B cell (primary cell): Measurements from ENCODE around the gene HEXIM2. TPM values are rescaled to one million over a fixed set of nuclear protein-coding genes. Genes with fewer than 3 reads are reported as not detected.
"Not testable (repeated sequence)": the region's sequence is repeated elsewhere in the genome, so short reads cannot be mapped to it uniquely, and the experiment has no call there.

ENCODE experiments used
- ATAC-seq: fragments of 200-7000 bp; cut with Tn5 transposase; one replicate; pipeline ENCODE4 v1.10.0; 2021; ENCODE audit warnings: low read depth, mild to moderate bottlenecking, moderate number of reproducible peaks, moderate library complexity
- CTCF ChIA-PET: fragments of 350-600 bp; sonication (Branson Sonifier 250); formaldehyde crosslinking; loops from one replicate; lab custom pipeline; 2021; ENCODE audit warnings: antibody characterized with exemption, inconsistent platforms; lab: Charles Lee
- POLR2A ChIA-PET: fragments of 350-600 bp; sonication (Branson Sonifier 250); formaldehyde crosslinking; loops from one replicate; lab custom pipeline; 2021; ENCODE audit warnings: antibody characterized with exemption; lab: Charles Lee
- DNase-seq: peaks from one replicate; pipeline ENCODE4 v3.0.0; 2013
- H2AFZ ChIP-seq: 2 replicates; pipeline ENCODE4 v1.6.1; 2012; ENCODE audit warnings: mild to moderate bottlenecking, low read depth, low read length; ENCODE audit not compliant: insufficient read depth, poor library complexity, severe bottlenecking
- H3K27ac ChIP-seq, 2 donors: 1 replicate in 1 of 2; 2 replicates in 1 of 2; pipeline ENCODE4 v1.5.1; 2012 to 2013; ENCODE audit warnings: low read length in 2 of 2, mild to moderate bottlenecking in 2 of 2, moderate library complexity in 1 of 2
- H3K27me3 ChIP-seq, 4 experiments: fragments of 200-600 bp in 1 of 4; sonication (generic) in 1 of 4; replicated peaks in 1 of 4; 1 replicate in 2 of 4; 2 replicates in 2 of 4; pipeline versions ENCODE4 v1.6.1 to v1.7.0; 2013 to 2016; ENCODE audit warnings: low read length in 3 of 4, mild to moderate bottlenecking in 2 of 4, mixed read lengths in 1 of 4, moderate library complexity in 1 of 4; ENCODE audit not compliant: insufficient read depth in 4 of 4, control insufficient read depth in 3 of 4; ENCODE audit errors: control extremely low read depth in 1 of 4
- H3K36me3 ChIP-seq, 2 experiments: replicated peaks in 1 of 2; 1 replicate in 1 of 2; 2 replicates in 1 of 2; pipeline versions ENCODE4 v1.6.1 to v1.7.1; 2013; ENCODE audit warnings: low read length in 1 of 2; ENCODE audit not compliant: insufficient read depth in 2 of 2, control insufficient read depth in 1 of 2; ENCODE audit errors: control extremely low read depth in 1 of 2, extremely low read depth in 1 of 2
- H3K4me1 ChIP-seq, 2 donors: fragments of 200-600 bp in 1 of 2; sonication (generic) in 1 of 2; 1 replicate in 1 of 2; 2 replicates in 1 of 2; pipeline versions ENCODE4 v1.5.1 to v1.6.1; 2013 to 2017; ENCODE audit warnings: low read length in 2 of 2; ENCODE audit not compliant: control insufficient read depth in 2 of 2, insufficient read depth in 2 of 2
- H3K4me2 ChIP-seq: replicated peaks from 2 replicates; pipeline ENCODE3; 2012; ENCODE audit warnings: mild to moderate bottlenecking, low read depth, low read length; ENCODE audit not compliant: poor library complexity, severe bottlenecking
- H3K4me3 ChIP-seq, 5 experiments: fragments of 200-600 bp in 1 of 5; sonication (generic) in 1 of 5; 1 replicate in 3 of 5; 2 replicates in 2 of 5; pipeline versions ENCODE4 v1.5.1 to v1.7.0; 2011 to 2016; ENCODE audit warnings: low read length in 4 of 5, mild to moderate bottlenecking in 4 of 5, low read depth in 2 of 5, control low read depth in 1 of 5, moderate library complexity in 1 of 5; ENCODE audit not compliant: insufficient read depth in 1 of 5; ENCODE audit errors: control extremely low read depth in 1 of 5, extremely low read depth in 1 of 5
- H3K79me2 ChIP-seq: fragments of 200-600 bp; sonication (generic); one replicate; pipeline ENCODE4 v1.6.0; 2016; ENCODE audit warnings: low read length; ENCODE audit not compliant: control insufficient read depth, insufficient read depth
- H3K9ac ChIP-seq: fragments of 200-600 bp; sonication (generic); 2 replicates; pipeline ENCODE4 v1.6.1; 2017; ENCODE audit warnings: mild to moderate bottlenecking, low read length, moderate library complexity
- H3K9me3 ChIP-seq, 3 donors: one replicate each; pipeline versions ENCODE4 v1.6.1 to v1.7.1; 2013; ENCODE audit warnings: low read length in 2 of 3; ENCODE audit not compliant: control insufficient read depth in 2 of 3, insufficient read depth in 1 of 3; ENCODE audit errors: control extremely low read depth in 1 of 3
- H4K20me1 ChIP-seq: 2 replicates; pipeline ENCODE4 v1.6.0; 2012; ENCODE audit warnings: mild to moderate bottlenecking, low read length; ENCODE audit not compliant: insufficient read depth, control insufficient read depth, poor library complexity, severe bottlenecking
- H3K27ac Mint-ChIP-seq: one replicate; pipeline ENCODE4 v1.8.0; 2021; ENCODE audit warnings: mixed read lengths
- H3K27me3 Mint-ChIP-seq: one replicate; pipeline ENCODE4 v1.8.0; 2021; ENCODE audit warnings: mixed read lengths
- H3K4me1 Mint-ChIP-seq: one replicate; pipeline ENCODE4 v1.8.0; 2021; ENCODE audit warnings: mixed read lengths
- H3K4me3 Mint-ChIP-seq: one replicate; pipeline ENCODE4 v1.8.0; 2021; ENCODE audit warnings: mixed read lengths
- H3K9me3 Mint-ChIP-seq: one replicate; pipeline ENCODE4 v1.8.0; 2022; ENCODE audit warnings: mixed read lengths; ENCODE audit not compliant: insufficient read depth
- CTCF ChIP-seq: fragments of 200-600 bp; IDR thresholded peaks from one replicate; pipeline ENCODE4 v1.8.0; 2022; ENCODE audit warnings: antibody characterized with exemption, mild to moderate bottlenecking
- EZH2 ChIP-seq: IDR thresholded peaks from 2 replicates; pipeline ENCODE4 v1.6.1; 2012; ENCODE audit warnings: borderline replicate concordance, low read depth, mild to moderate bottlenecking, moderate library complexity, low read length; ENCODE audit not compliant: insufficient read depth, poor library complexity, severe bottlenecking
- WGBS: methylation state at CpG from one replicate; pipeline ENCODE4 v1.1.5; 2013; ENCODE audit warnings: missing lambda C conversion rate; ENCODE audit not compliant: insufficient coverage; 5-methylcytosine and 5-hydroxymethylcytosine counted together
- intact Hi-C: fragments of 100-400 bp; cut with micrococcal nuclease; formaldehyde crosslinking; loops from one replicate; pipeline ENCODE4 v1.10.0; 2022
- polyA plus RNA-seq: library from polyadenylated mRNA; depleted of rRNA; stranded (reverse); fragments of >200 nt; gene quantifications from 2 replicates; pipeline ENCODE4 v1.2.3, GENCODE V29; 2012
- total RNA-seq, 2 donors: library from RNA; stranded (reverse); fragments of 120-200 nt in 1 of 2; gene quantifications; 1 replicate in 1 of 2; 2 replicates in 1 of 2; pipeline versions ENCODE4 v1.2.3 to v1.2.4, GENCODE V29; 2013 to 2022

Gene HEXIM2
- total and polyA plus RNA-seq, 2 donors (not counting 1 experiment from before 2014, with no cell fraction given), result 3.7 to 10.0 TPM

- H3K27me3 ChIP-seq, result peaks cover 0 to 7% (median 0%) of the 10 kb centered on the region in 4 experiments
- no peaks in the 10 kb centered on the region for H3K9me3 Mint-ChIP-seq
- 80% methylated on average over 10 of the region's 15 CpGs for WGBS
- POLR2A ChIA-PET, result interaction anchor here (0.7 kb wide), 1 partner anchor 12 kb away, joined by 9 read pairs; no protein-coding TSS in a partner anchor
- no peak for DNase-seq
- H4K20me1 ChIP-seq, result no peaks in the 10 kb centered on the region
- no peak overlapping the region for H3K4me3 ChIP-seq
- H3K4me2 ChIP-seq, result no peak overlapping the region
- CTCF ChIA-PET, result interaction anchor here (1.5 kb wide), 1 partner anchor 25 kb away, joined by 6 read pairs; no protein-coding TSS in a partner anchor
- no peaks in the 10 kb centered on the region for H3K4me1 ChIP-seq
- intact Hi-C loops, result no loop called here
- H3K4me3 Mint-ChIP-seq, result no peak overlapping the region
- H3K27me3 Mint-ChIP-seq, result peaks cover 5% of the 10 kb centered on the region
- H3K9me3 ChIP-seq, result no peaks in the 10 kb centered on the region
- no peaks in the 10 kb centered on the region for H3K79me2 ChIP-seq
- no peaks in the 10 kb centered on the region for H3K4me1 Mint-ChIP-seq
- no peak overlapping the region for H3K27ac ChIP-seq
- no peak overlapping the region for H3K9ac ChIP-seq
- TF ChIP-seq CTCF, result no peak
- no peak for TF ChIP-seq EZH2
- peak; percentile 73 for ATAC-seq
- no peak overlapping the region for H3K27ac Mint-ChIP-seq
- no peak overlapping the region for H2AFZ ChIP-seq
- H3K36me3 ChIP-seq, result no peaks in the 10 kb centered on the region
These were observed 37.5 kb upstream of the HEXIM2 start for GRCh38 chr17:45123930-45124796.

- H3K4me2 ChIP-seq, H3K4me1 Mint-ChIP-seq, H3K9ac ChIP-seq, H3K4me3 ChIP-seq, H3K79me2 ChIP-seq, H3K36me3 ChIP-seq, H4K20me1 ChIP-seq, H3K4me3 Mint-ChIP-seq, H3K9me3 Mint-ChIP-seq, H3K27ac Mint-ChIP-seq, CTCF ChIA-PET, H3K9me3 ChIP-seq, H3K27me3 Mint-ChIP-seq, H3K27me3 ChIP-seq, H3K4me1 ChIP-seq, ATAC-seq, DNase-seq, intact Hi-C loops, H3K27ac ChIP-seq, H2AFZ ChIP-seq: not testable (repeated sequence)
- 82% methylated on average over 5 of the region's 5 CpGs for WGBS
- POLR2A ChIA-PET, result interaction anchor here (1.2 kb wide), 1 partner anchor 10 kb away, joined by 4 read pairs; the partner anchor contains the start of gene ACBD4
These were observed 36.9 kb upstream of the HEXIM2 start for GRCh38 chr17:45124797-45125122.
